Activated CD4-positive, alpha-beta memory T cell treated with anti-CD3 and anti-CD28 coated beads, Interleukin-2, amount 10 ng/mL, durations not matched to agents 7 days and 5 days (primary cell): ENCODE measurements around the gene EDIL3. TPM values are rescaled to one million over a fixed set of nuclear protein-coding genes. Genes with fewer than 3 reads are reported as not detected.

Experiments
- CTCF ChIA-PET: fragments of 350-600 bp; sonication (Branson Sonifier 250); formaldehyde crosslinking; loops from one replicate; lab custom pipeline; 2021; ENCODE audit warnings: antibody characterized with exemption, inconsistent platforms; lab: Charles Lee
- POLR2A ChIA-PET: fragments of 350-600 bp; sonication (Branson Sonifier 250); formaldehyde crosslinking; loops from one replicate; lab custom pipeline; 2021; ENCODE audit warnings: antibody characterized with exemption; lab: Charles Lee
- DNase-seq: peaks from one replicate; pipeline ENCODE4 v3.0.0-alpha.2; 2020
- H3K27ac Mint-ChIP-seq: one replicate; pipeline ENCODE4 v1.8.0; 2021; ENCODE audit warnings: mild to moderate bottlenecking, mixed read lengths
- H3K27me3 Mint-ChIP-seq: one replicate; pipeline ENCODE4 v1.8.0; 2021; ENCODE audit warnings: mixed read lengths
- H3K36me3 Mint-ChIP-seq: one replicate; pipeline ENCODE4 v1.8.0; 2021; ENCODE audit warnings: low read depth, mixed read lengths
- H3K4me1 Mint-ChIP-seq: one replicate; pipeline ENCODE4 v1.8.0; 2021; ENCODE audit warnings: mixed read lengths
- H3K4me3 Mint-ChIP-seq: one replicate; pipeline ENCODE4 v1.8.0; 2021; ENCODE audit warnings: mild to moderate bottlenecking, mixed read lengths
- H3K9me3 Mint-ChIP-seq: one replicate; pipeline ENCODE4 v1.8.0; 2021; ENCODE audit warnings: mixed read lengths
- total RNA-seq, 2 experiments: library from RNA; stranded (reverse); gene quantifications; one replicate each; pipeline ENCODE4 v1.2.3, GENCODE V29; 2021

The EDIL3 gene
- total RNA-seq, 2 experiments from 2014 or later, result not detected

DNA sequence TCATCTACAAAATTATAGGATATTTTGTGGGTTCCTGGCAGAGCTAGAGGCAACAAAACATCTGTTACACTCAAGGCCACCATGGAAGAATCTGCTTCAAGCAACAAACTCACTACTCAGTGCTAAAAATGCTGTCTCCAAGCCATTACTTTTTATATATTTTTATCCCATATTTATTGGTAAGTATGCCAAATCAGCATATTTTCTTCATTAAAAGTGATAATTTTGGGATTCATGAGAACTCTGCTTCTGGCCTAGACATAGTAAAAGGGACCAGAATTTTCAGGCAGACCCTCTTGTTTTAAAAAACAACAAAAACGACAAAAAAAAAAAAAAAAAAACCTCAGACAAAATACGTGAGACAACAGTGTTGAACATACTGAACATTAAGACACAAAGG is 236.0 kb downstream of the EDIL3 start:
- no peaks in the 10 kb centered on the region for H3K27me3 Mint-ChIP-seq
- CTCF ChIA-PET, result no interaction called here

DNA sequence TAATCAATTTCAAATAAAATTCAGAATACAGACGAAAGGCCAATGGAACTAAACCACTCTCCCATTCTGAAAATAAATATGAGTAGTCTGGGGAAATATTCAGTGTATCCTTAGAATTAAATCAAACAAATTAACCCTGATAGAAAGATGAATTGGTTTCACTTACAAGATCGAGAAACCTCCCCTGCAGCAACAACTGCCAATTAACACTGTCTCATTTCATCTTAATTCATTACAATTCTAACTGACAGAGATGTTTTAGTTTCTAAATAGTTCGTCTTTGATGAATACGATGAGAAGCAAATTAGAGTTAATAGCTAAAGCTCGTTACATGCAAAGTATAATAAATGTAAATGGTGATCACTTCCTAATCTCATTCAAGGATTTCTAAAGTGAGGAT is 247.1 kb downstream of the EDIL3 start:
- no peaks in the 10 kb centered on the region for H3K36me3 Mint-ChIP-seq
- no peaks in the 10 kb centered on the region for H3K9me3 Mint-ChIP-seq
- no peaks in the 10 kb centered on the region for H3K4me1 Mint-ChIP-seq

More for the DNA sequence above, 236.0 kb downstream of the EDIL3 start:
- H3K36me3 Mint-ChIP-seq, result no peaks in the 10 kb centered on the region
- POLR2A ChIA-PET, result no interaction called here
- no peak overlapping the region for H3K4me3 Mint-ChIP-seq
- H3K9me3 Mint-ChIP-seq, result no peaks in the 10 kb centered on the region
- H3K27ac Mint-ChIP-seq, result no peak overlapping the region
- no peak for DNase-seq
- no peaks in the 10 kb centered on the region for H3K4me1 Mint-ChIP-seq

DNA sequence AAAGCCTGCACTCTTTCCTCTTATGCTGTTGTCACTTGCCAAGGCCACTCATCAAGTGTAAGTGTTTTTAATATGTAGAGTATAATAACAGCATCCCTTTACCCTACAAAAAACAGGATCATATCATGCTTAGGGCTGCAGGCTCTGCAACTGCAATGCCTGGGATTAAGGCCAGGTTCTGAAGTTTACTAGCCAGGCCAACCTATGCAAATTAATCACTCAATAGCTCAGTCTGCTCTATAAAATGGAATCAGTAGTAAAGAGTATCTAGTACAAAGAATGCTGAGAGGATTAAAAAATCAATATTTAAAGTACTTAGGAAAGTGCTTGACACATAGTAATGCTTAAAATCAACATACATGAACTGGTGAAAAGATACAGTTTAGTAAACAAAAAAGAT is 253.3 kb downstream of the EDIL3 start:
- no peaks in the 10 kb centered on the region for H3K4me1 Mint-ChIP-seq
- H3K27ac Mint-ChIP-seq, result no peak overlapping the region
- no peak for DNase-seq
- ChIA-PET CTCF (no interaction called here), POLR2A (no interaction called here)
- no peaks in the 10 kb centered on the region for H3K27me3 Mint-ChIP-seq
- no peaks in the 10 kb centered on the region for H3K9me3 Mint-ChIP-seq
- H3K36me3 Mint-ChIP-seq, result no peaks in the 10 kb centered on the region
- H3K4me3 Mint-ChIP-seq, result no peak overlapping the region

More for the DNA sequence above, 247.1 kb downstream of the EDIL3 start:
- POLR2A ChIA-PET, result no interaction called here
- DNase-seq, result no peak
- H3K4me3 Mint-ChIP-seq, result no peak overlapping the region
- CTCF ChIA-PET, result no interaction called here
- H3K27ac Mint-ChIP-seq, result no peak overlapping the region
- H3K27me3 Mint-ChIP-seq, result no peaks in the 10 kb centered on the region

DNA sequence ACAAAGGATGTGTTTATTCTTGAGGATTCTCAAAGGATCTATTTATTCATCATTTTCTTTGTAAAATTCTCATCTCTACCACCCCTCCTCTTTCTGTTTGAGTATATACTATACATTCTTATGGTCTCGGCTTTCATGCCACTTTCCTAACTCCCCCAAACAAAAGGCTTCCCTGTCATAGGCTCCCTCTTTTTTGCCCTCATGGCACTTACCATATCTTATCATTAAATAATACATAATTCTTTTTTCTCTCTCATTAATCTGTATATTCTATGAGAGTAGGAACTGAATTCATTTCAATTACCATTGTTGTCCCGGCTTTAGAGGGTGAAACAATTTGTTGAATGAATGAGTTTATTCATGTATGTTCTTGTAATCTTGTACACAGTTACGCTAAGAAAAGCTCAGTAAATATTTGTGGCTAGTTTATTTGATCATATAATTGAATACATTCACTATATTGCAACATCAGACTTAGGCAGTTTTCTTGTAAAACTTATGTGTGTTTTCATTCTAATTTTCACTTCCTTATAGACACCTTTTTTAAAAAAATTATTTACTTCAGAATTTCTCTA is 254.6 kb downstream of the EDIL3 start:
- no peaks in the 10 kb centered on the region for H3K4me1 Mint-ChIP-seq
- no peak overlapping the region for H3K27ac Mint-ChIP-seq
- no peak overlapping the region for H3K4me3 Mint-ChIP-seq
- H3K27me3 Mint-ChIP-seq, result no peaks in the 10 kb centered on the region
- H3K9me3 Mint-ChIP-seq, result no peaks in the 10 kb centered on the region
- no peak for DNase-seq
- POLR2A ChIA-PET, result no interaction called here
- no peaks in the 10 kb centered on the region for H3K36me3 Mint-ChIP-seq
- CTCF ChIA-PET, result no interaction called here

DNA sequence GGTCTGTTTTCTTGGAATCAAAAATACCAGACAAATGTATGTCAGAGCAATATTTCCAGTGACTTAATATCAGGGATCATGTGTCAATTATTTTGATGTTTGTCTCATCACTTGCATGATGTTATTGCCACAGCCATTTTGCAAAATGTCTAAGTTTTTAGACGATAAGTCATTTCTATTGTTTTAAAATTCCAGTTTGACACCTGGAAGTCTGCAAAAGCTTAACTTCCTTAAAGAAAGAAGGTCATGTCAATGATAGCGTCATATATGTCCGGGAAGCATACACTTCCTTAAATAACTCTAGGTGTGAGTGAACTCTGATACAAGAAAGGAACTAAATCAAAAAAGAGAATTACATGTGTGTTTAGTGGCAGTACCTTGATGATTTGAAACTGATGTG is 259.5 kb downstream of the EDIL3 start:
- no peaks in the 10 kb centered on the region for H3K27me3 Mint-ChIP-seq
- H3K9me3 Mint-ChIP-seq, result no peaks in the 10 kb centered on the region
- no peak overlapping the region for H3K27ac Mint-ChIP-seq
- no peaks in the 10 kb centered on the region for H3K4me1 Mint-ChIP-seq
- CTCF ChIA-PET, result no interaction called here
- no peaks in the 10 kb centered on the region for H3K36me3 Mint-ChIP-seq
- DNase-seq, result no peak
- H3K4me3 Mint-ChIP-seq, result no peak overlapping the region
- POLR2A ChIA-PET, result no interaction called here

DNA sequence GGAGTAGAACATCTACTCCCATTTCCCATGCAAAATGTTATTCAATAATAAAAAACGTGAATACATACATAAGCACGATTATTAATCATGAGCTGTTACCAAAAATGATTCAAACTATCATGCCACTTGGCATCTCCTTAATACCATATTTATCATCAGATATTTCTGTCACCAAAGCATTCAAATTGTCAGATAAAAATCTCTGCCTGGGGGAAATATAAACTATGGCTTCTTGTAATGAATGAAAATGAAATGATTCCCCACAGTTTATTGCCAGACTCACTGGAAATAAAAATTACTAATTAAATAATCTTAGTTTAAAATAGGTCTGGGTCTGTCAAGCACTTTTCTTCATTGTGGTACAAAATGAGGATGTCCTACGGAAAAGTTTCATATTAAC is 265.4 kb downstream of the EDIL3 start:
- CTCF ChIA-PET, result no interaction called here
- H3K36me3 Mint-ChIP-seq, result no peaks in the 10 kb centered on the region
- no peak for DNase-seq
- H3K4me3 Mint-ChIP-seq, result no peak overlapping the region
- H3K27me3 Mint-ChIP-seq, result no peaks in the 10 kb centered on the region
- no peaks in the 10 kb centered on the region for H3K4me1 Mint-ChIP-seq
- POLR2A ChIA-PET, result no interaction called here
- H3K9me3 Mint-ChIP-seq, result no peaks in the 10 kb centered on the region
- H3K27ac Mint-ChIP-seq, result no peak overlapping the region

DNA sequence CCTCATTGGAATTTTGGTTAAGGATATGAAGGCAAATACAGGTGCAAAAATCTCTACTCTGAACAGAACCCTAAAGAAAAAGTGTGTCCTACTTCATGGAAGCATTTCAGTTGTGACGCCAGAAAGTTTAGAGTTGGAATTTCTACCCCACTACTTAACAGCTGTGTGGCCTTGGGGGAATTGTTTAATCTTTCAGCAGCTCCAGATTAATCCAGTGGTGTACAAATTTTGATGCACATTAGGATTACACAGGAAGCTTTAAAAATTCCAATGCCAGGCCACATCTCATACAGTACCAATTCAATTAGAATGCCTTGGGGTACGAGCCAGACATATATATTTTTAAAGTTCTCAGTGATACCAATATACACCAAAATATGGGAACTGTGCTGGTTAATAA is 266.1 kb downstream of the EDIL3 start:
- no peaks in the 10 kb centered on the region for H3K4me1 Mint-ChIP-seq
- H3K27me3 Mint-ChIP-seq, result no peaks in the 10 kb centered on the region
- no peaks in the 10 kb centered on the region for H3K36me3 Mint-ChIP-seq
- no peak for DNase-seq
- CTCF ChIA-PET, result no interaction called here
- no peaks in the 10 kb centered on the region for H3K9me3 Mint-ChIP-seq
- H3K4me3 Mint-ChIP-seq, result no peak overlapping the region
- H3K27ac Mint-ChIP-seq, result no peak overlapping the region
- POLR2A ChIA-PET, result no interaction called here

DNA sequence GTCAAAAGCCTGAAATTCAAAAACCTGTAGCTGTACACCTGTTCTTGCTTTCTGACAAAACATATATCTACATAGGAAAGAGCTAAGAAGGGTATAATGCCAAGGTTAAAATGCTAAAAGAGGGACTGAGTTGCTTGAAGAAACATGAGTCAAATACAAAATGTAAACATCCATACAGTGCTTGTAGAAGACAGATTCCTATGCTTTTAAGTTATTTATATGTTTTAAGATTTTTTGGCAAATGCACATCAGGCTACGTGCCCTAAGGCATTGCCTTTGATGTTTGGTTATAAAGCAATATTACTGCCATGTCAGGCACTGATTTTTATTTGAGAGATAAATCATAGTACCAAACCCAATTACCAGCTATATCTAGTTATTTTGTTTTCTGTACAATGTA is 269.0 kb downstream of the EDIL3 start:
- no peaks in the 10 kb centered on the region for H3K27me3 Mint-ChIP-seq
- CTCF ChIA-PET, result no interaction called here
- POLR2A ChIA-PET, result no interaction called here
- H3K36me3 Mint-ChIP-seq, result no peaks in the 10 kb centered on the region
- no peak overlapping the region for H3K4me3 Mint-ChIP-seq
- DNase-seq, result no peak
- H3K4me1 Mint-ChIP-seq, result no peaks in the 10 kb centered on the region
- no peak overlapping the region for H3K27ac Mint-ChIP-seq
- H3K9me3 Mint-ChIP-seq, result no peaks in the 10 kb centered on the region

DNA sequence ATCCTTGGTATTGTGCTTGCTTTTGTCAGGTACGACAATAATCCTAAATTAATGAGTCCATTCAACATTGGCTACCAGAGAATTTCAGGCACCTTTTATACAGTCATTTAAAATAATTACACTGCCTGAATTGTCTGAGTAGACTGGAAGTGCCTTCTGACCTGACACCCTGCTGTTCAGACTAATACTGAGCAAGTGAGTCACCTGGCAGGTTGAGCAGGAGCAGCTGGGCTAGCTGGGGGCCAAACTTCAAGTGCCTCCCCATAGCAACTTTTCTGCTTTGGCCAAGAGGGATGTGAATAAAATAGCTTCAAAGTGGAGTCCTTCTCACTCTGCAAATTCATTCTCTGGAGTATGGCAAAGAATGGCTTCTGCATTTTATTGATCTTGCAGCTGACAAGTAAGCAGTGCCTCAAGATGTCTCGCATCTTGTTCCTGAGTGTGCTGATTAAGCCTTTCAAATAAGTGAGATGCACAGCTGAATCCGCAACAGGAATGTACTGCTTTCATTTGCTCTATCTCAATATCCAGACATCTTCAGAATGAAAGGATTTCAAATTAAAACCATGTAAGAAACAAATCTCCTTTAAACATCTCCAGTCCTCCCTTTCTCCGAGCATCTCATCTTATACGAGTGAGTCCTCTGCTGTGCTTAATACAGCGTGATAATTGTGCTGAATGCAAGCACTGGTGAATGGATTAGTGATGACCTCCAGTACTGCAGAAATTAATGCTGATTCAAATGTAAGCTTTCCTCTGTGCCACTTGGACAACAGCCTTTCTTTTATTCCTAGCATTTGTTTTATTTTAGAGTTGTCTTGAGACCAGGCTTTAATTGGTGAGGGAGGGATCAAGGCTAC is 271.2 kb downstream of the EDIL3 start:
- no peaks in the 10 kb centered on the region for H3K36me3 Mint-ChIP-seq
- H3K4me3 Mint-ChIP-seq, result no peak overlapping the region
- no peak for DNase-seq
- H3K9me3 Mint-ChIP-seq, result no peaks in the 10 kb centered on the region
- ChIA-PET POLR2A (no interaction called here), CTCF (no interaction called here)
- H3K27me3 Mint-ChIP-seq, result no peaks in the 10 kb centered on the region
- no peaks in the 10 kb centered on the region for H3K4me1 Mint-ChIP-seq
- no peak overlapping the region for H3K27ac Mint-ChIP-seq

DNA sequence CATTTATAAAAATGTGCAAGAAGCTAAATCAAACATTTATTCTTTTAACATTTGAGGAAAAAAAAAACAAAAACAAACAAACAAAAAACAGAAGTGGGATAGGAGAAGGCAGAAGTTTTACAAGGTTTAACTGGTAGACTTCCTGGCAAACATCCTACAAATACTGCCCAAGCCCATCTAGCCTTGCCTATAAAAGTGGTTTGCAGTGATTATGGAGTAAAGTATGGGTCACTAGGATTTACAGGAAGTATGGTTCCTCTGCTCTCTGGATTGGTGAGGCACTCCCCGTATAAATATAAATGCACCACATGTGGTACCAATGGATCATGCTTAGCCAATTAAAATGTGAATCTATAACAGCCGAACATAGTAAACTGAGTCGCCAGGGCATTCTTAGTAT is 291.9 kb downstream of the EDIL3 start:
- no peak overlapping the region for H3K27ac Mint-ChIP-seq
- H3K4me1 Mint-ChIP-seq, result no peaks in the 10 kb centered on the region
- H3K36me3 Mint-ChIP-seq, result no peaks in the 10 kb centered on the region
- H3K27me3 Mint-ChIP-seq, result no peaks in the 10 kb centered on the region
- ChIA-PET POLR2A (no interaction called here), CTCF (no interaction called here)
- peaks cover 8% of the 10 kb centered on the region for H3K9me3 Mint-ChIP-seq
- no peak overlapping the region for H3K4me3 Mint-ChIP-seq
- no peak for DNase-seq

DNA sequence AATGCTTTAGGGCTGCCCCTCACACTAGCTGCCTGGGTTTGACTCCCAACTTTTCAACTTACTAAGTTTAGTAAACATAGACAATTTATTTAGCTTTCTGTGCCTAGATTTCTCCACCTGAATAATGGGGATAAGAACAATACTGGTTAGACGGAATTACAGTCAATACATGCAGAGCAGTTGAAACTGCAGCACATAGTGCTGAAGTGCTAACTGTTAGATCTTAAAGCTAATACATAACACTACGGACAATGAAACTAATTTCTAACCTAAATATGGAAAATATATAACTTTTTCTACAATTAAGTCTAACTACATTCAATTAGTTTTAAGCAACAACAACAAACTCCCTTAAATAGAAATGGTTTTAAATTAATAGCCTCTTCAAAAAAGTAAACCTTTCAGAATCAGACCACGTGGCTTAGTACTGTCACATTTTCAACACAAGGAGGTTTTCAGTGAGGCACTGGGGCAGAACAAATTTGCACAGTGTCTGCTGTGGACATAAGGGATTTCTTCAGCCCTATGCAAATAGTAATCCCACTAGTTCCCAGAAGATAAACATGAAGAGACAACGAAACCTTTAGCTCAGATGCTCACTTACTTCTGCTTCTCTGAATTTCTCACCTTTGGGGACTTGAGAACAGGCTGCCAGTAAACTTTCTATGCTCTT is 293.4 kb downstream of the EDIL3 start:
- POLR2A ChIA-PET, result no interaction called here
- Mint-ChIP-seq H3K9me3 (peaks cover 5% of the 10 kb centered on the region), H3K27me3 (no peaks in the 10 kb centered on the region), H3K27ac (no peak overlapping the region), H3K4me3 (no peak overlapping the region), H3K36me3 (no peaks in the 10 kb centered on the region), H3K4me1 (no peaks in the 10 kb centered on the region)
- CTCF ChIA-PET, result no interaction called here
- no peak for DNase-seq

DNA sequence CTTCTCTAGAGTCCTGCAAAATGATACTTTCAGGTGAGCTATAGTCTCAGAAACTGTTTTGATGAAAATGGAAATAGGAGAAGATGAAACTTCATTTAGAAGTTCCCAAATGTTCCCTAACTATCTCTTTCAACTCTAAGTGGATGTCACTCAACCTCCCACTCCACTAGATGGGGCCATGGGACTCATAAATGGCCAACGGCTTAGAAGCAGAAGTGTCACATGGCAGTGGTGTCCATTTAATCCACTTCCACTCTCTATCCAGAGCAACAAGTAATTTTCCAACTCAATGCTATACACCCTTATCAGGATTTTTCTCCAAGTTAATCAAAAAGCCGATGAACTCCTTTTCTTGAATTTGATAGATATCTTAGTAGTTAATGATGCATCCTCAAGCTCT is 295.7 kb downstream of the EDIL3 start:
- CTCF ChIA-PET, result no interaction called here
- POLR2A ChIA-PET, result no interaction called here
- Mint-ChIP-seq H3K27ac (no peak overlapping the region), H3K9me3 (no peaks in the 10 kb centered on the region), H3K4me3 (no peak overlapping the region), H3K27me3 (no peaks in the 10 kb centered on the region), H3K36me3 (no peaks in the 10 kb centered on the region), H3K4me1 (no peaks in the 10 kb centered on the region)
- no peak for DNase-seq

DNA sequence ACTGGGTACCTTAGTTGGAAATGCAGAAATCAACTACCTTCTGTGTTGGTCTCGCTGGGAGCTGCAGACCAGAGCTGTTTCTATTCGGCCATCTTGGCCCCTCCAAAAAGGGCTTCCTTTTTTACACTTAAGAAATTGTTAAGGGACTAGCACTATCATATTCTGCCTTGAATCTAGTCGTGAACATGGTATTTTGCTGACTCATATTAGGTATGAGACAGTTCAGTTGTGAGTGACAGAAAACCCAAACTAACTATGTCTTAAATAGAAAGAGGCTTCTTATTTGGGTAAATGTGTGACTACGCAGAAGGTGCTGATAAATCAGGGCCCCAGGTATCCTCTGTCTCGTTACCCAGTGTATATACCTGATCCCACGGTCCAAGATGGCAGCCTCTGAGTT is 298.2 kb downstream of the EDIL3 start:
- POLR2A ChIA-PET, result no interaction called here
- no peaks in the 10 kb centered on the region for H3K4me1 Mint-ChIP-seq
- no peaks in the 10 kb centered on the region for H3K36me3 Mint-ChIP-seq
- H3K27me3 Mint-ChIP-seq, result no peaks in the 10 kb centered on the region
- no peaks in the 10 kb centered on the region for H3K9me3 Mint-ChIP-seq
- H3K27ac Mint-ChIP-seq, result no peak overlapping the region
- DNase-seq, result no peak
- H3K4me3 Mint-ChIP-seq, result no peak overlapping the region
- CTCF ChIA-PET, result no interaction called here
